C4-2B (cell line): Measurements from ENCODE around the gene SLC35B3.

Source experiments
- ZFX ChIP-seq: fragments of 450-650 bp; IDR thresholded peaks from 2 replicates; pipeline ENCODE4 v1.6.1; 2017
- TF ChIP-seq, protein P1 (sequence below): fragments of 450-650 bp; conservative IDR thresholded peaks from 2 replicates; pipeline ENCODE4 v1.5.1; 2017; ENCODE audit warnings: mild to moderate bottlenecking

DNA sequence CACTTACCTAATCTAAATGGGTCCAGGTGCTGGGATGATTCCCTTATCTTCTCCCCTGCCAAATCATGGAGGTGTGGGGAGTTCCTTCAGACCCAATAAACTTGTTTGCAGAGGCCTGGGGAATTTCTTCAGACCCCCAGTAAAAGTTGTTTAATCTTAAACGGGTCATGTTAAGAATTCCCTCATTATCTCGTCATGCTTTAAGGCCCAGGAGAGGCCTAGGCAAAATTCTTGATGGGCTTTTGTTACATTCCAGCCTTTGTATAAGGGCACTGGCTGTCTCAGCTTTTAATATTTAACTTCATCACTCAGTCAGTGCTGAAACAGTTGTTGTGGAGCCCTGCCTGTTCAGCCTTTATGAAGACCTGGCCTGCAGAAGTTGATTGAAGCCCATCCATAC is 11.0 kb upstream of the SLC35B3 start:
- TF ChIP-seq, protein P1, sequence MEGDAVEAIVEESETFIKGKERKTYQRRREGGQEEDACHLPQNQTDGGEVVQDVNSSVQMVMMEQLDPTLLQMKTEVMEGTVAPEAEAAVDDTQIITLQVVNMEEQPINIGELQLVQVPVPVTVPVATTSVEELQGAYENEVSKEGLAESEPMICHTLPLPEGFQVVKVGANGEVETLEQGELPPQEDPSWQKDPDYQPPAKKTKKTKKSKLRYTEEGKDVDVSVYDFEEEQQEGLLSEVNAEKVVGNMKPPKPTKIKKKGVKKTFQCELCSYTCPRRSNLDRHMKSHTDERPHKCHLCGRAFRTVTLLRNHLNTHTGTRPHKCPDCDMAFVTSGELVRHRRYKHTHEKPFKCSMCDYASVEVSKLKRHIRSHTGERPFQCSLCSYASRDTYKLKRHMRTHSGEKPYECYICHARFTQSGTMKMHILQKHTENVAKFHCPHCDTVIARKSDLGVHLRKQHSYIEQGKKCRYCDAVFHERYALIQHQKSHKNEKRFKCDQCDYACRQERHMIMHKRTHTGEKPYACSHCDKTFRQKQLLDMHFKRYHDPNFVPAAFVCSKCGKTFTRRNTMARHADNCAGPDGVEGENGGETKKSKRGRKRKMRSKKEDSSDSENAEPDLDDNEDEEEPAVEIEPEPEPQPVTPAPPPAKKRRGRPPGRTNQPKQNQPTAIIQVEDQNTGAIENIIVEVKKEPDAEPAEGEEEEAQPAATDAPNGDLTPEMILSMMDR = no peak
- TF ChIP-seq ZFX = no peak
